GM21529 (cell line): Measurements from ENCODE around the gene MIA2.
A peak's percentile ranks its signal among the peaks of the same experiment; 100 is the strongest.
"Not testable (repeated sequence)": the region's sequence is repeated elsewhere in the genome, so short reads cannot be mapped to it uniquely, and the experiment has no call there.

ENCODE experiments used
- ATAC-seq: cut with Tn5 transposase; IDR thresholded peaks from one replicate; pipeline ENCODE4 v1.9.1; 2021; ENCODE audit not compliant: unreplicated experiment

Gene MIA2

DNA sequence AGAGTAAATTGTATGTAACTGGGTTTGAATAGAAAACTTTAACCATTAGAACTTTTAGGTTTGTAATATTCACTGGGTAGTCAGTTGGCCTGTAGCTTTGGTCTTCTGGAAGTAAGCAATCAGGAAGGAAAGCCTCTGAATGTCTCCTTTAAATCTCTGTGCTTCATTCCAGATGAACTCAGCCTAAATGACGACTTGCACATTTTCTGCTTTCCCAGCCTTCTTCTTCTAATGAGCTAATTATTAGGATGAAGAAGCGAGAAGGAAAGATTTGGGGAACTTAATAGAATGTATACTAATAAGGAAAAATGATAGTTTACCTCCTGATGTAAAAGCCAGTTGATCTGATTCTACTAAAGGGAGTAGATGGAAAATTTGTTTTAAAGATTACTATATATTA is 90.4 kb downstream of the MIA2 start:
- ATAC-seq: no peak

DNA sequence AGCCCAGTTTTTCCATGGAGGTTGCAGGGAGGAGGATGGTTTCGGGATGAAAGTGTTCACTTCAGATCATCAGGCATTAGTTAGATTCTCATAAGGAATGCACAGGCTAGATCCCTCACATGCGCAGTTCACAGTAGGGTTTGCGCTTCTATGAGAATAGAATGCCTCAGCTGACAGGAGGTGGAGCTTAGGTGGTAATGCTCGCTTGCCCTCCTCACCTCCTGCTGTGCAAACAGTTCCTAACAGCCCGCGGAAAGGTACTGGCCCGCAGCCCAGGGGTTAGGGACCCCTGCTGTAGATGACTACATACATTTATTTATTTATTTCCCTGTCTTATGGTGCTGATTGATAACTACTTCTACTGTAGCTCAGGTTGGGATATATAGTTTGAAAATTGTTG is 105.3 kb downstream of the MIA2 start:
- no peak for ATAC-seq

- ATAC-seq: not testable (repeated sequence)
Measured at GRCh38 chr14:39341126-39341525, 107.4 kb downstream of the MIA2 start.

DNA sequence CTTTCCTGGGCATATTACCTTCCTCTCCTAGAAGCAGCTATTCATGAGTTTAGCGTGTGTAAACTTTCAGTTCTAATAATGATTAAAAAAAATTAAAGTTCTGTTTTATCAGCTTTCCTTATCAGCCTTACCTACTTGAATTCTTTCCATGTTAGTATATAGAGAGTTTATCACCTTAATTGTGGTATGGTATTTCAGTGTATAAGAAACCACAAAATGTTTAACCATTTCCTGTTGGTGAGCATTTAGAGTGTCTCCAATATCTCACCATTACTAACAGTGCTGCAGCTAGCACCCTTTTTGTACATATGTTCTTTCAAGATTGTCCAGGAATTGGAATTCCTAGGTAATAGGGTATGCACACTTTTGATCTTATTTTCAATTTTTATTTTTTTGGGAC is 109.1 kb downstream of the MIA2 start:
- no peak for ATAC-seq

DNA sequence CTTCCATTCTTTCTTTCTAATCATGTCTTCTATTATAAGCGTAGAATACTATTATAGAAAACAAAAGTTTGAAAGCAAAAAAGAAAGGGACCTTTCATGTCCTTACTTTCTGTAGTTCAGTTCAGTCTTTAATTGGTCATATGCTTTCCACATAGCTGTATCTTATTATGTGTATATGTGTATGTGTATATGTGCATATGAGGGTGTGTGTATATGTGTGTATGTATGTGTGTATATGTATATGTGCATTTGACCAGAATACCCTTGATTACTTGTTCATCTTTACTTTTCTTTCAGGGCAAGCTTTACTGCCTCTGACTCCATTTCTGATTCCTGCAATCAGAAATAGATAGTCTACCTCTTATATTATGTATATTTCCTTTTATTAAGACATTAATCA is 109.9 kb downstream of the MIA2 start:
- no peak for ATAC-seq

- ATAC-seq: no peak
Measured at GRCh38 chr14:39350866-39351265, 117.2 kb downstream of the MIA2 start.

GRCh38 chr14:39351708-39352107 is 118.0 kb downstream of the MIA2 start:
- ATAC-seq: no peak

DNA sequence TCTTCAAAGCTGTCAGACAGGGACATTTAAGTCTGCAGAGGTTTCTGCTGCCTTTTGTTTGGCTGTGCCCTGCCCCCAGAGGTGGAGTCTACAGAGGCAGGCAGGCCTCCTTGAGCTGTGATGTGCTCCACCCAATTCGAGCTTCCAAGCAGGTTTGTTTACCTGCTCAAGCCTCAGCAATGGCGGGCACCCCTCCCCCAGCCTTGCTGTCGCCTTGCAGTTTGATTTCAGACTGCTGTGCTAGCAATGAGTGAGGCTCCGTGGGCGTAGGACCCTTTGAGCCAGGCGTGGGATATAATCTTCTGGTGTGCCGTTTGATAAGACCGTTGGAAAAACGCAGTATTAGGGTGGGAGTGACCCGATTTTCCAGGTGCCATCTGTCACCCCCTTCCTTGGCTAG is 125.4 kb downstream of the MIA2 start:
- ATAC-seq: not testable (repeated sequence)

GRCh38 chr14:39360316-39360715 is 126.6 kb downstream of the MIA2 start:
- no peak for ATAC-seq

GRCh38 chr14:39361556-39361955 is 127.8 kb downstream of the MIA2 start:
- not testable (repeated sequence) for ATAC-seq

DNA sequence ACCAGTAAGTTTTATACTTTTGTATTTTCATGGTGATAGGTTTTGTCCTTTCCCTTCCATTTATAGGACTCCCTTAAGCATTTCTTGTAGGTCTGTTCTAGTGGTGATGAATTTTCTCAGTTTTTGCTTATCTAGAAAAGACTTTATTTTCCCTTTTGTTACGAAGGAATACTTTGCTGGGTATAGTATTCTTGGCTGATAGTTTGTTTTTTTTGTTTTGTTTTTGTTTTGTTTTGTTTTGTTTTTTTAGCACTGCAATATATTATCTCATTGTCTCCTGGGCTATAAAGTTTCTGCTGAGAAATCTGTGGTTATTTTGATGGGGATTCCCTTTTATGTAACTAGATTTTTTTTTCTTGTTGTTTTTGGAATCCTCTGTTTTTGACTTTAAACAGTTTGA is 130.8 kb downstream of the MIA2 start:
- no peak for ATAC-seq

- no peak for ATAC-seq
Measured at GRCh38 chr14:39365354-39365753, 131.6 kb downstream of the MIA2 start.

GRCh38 chr14:39366460-39367386 is 133.0 kb downstream of the MIA2 start:
- no peak for ATAC-seq

DNA sequence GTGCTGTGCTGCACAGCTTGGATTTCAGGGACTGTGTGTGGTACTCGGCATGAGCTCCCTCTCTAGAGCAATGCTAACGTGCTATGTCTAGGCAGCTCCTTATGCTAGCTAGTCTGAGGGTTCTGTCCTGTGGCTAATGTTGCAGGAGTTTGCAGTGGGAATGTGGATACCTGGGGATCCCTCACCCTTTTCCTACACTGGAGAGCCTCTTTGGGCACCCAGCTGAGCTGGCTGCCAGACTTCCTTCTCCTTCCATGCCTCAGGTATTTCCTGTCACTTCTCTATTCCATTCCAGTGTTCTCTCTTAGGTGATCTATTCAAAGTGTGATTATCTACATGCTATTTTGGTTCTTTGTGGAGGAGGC is 133.7 kb downstream of the MIA2 start:
- no peak for ATAC-seq

DNA sequence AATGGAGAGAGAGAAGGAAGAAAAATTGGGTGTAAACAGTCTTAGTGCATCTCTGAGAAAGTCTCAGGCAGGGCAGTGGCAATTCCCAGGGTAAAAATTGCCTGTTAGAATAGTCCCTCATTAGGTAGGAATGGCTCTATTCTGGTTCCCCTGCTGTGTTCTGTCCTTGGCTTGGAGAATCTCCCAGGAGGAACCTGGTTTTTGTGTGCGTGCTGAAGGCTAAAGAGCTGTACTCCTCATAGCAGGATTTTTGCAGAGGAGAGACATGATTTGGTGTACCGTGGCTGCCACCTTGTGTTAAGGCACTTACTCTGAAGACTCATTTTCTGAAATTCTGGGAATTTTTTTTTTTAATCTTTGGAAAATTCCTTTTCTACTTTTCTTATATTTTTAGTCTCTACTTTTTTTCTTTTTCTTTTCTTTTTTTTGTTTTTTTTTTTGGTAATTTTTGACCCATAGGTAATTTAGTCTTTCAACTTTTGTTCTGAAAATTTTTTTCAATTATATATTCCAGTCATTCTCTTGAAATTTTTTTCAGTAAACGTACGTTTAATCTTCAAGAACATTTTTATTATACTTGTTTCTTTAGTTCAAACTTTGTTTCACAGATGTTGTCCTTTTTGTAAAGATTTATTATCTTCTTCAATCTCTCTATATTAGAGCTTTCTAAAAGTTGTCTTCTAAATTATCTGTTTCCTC is 134.7 kb downstream of the MIA2 start:
- peak; percentile 63 for ATAC-seq

DNA sequence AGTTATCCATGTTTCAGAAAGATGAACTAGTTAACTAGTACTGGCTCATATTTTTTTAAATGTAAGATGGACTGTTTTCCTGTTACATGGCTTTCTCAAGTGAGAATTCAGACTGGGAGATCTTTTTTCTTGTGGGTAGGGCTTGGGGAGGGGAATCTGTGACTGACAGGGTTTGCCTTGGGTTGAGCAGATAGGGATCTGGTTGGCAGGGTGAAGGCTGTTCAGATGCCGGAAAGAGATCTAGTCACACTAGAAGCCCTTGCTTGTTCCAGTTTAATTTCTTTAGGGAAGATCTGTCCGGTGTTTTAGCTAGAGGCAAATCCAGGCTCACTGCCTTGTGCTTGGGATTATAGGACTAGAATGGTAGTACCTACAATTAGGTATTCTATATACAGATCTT is 135.3 kb downstream of the MIA2 start:
- no peak for ATAC-seq

GRCh38 chr14:39370415-39370814 is 136.7 kb downstream of the MIA2 start:
- ATAC-seq: no peak

GRCh38 chr14:39372656-39373055 is 138.9 kb downstream of the MIA2 start:
- no peak for ATAC-seq

DNA sequence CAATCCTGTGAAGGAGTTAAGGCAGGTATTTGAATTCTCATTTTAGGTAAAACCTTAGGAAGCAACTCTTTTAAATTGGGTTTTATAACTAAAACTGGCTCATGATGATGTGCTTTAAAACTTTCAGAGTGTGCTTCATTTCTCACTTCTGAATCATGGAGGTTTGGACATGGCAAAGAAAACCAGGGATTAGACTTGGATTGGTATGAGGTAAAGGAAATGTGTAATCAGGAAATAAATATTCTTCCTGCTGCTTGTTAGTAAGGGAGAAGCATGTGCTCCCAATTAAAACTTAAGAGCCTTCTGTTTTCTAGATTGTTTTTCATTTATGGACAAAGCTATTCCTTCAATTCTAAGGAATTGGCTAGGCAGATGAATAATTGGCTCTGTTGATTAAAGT is 141.1 kb downstream of the MIA2 start:
- no peak for ATAC-seq

- no peak for ATAC-seq
Measured at GRCh38 chr14:39376667-39377403, 143.1 kb downstream of the MIA2 start.

DNA sequence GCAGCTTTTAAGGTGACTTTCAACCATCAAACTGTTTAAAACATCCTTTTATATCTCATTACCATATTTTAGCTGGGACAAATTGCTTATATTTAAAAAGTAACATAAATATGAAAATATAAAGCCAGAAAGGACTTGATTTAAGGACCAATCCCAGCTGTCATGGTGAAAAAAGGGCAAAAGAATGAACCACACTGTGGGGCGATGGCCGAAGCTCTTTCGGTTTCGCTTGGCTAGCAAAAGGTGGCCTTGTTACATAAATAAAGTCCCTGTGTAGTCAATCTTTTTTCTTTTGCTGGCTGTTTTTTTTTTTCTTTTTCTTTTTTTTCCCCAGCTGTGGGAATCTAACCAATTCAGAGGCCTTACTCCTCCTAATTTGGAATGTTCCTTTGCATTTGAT is 147.7 kb downstream of the MIA2 start:
- ATAC-seq: no peak

- no peak for ATAC-seq
Measured at GRCh38 chr14:39382463-39382862, 148.7 kb downstream of the MIA2 start.
